Measurements from ENCODE around the gene ARPP19.

DNA sequence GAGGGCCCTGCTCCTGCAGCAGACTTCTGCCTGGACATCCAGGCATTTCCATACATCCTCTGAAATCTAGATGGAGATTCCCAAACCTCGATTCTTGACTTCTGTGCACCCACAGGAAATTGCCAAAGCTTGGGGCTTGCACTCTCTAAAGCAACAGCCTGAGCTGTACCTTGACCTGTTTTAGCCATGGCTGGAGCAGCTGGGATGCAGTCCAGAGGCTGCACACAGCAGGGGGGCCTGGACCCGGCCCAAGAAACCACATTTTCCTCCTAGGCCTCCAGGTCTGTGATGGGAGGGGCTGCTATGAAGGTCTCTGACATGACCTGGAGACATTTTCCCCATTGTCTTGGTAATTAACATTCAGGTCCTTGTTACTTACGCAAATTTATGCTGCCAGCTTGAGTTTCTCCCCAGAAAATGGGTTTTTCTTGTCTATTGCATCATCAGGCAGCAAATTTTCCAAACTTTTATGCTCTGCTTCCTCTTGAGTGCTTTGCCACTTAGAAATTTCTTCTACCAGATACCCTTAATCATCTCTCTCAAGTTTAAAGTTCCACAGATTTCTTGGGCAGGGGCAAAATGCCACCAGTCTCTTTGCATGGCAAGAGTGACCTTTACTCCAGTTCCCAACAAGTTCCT lies 28.3 kb downstream of the ARPP19 start:
- TF ChIP-seq SIN3A (IDR thresholded peaks at IDR 0.05; ENCODE audit: borderline replicate concordance in 2 of 2, control insufficient read depth in 1 of 2, low read depth in 2 of 2, low read length in 2 of 2) (no peak), ZNF3 (CRISPR knock-in tag; IDR thresholded peaks at IDR 0.05) (no peak), POLR2A (conservative IDR thresholded peaks at IDR 0.05) (no peak), GTF2F1 (IDR thresholded peaks at IDR 0.05; ENCODE audit: low read depth, low read length) (no peak), EZH2 (IDR thresholded peaks at IDR 0.05; ENCODE audit: borderline replicate concordance, low read depth, low read length) (no peak), NFRKB (IDR thresholded peaks at IDR 0.05; ENCODE audit: low read depth) (no peak), NR2C2 (CRISPR knock-in tag; IDR thresholded peaks at IDR 0.05) (no peak), NR2C2 (tag; IDR thresholded peaks at IDR 0.05) (no peak), YY1 (IDR thresholded peaks at IDR 0.05; ENCODE audit: borderline replicate concordance in 1 of 3, control insufficient read depth in 1 of 3, extremely low read depth in 1 of 3, insufficient read depth in 3 of 3, insufficient read length in 1 of 3, insufficient replicate concordance in 2 of 3, low read depth in 1 of 3, low read length in 2 of 3) (no peak)
- TF ChIP-seq, protein P1, sequence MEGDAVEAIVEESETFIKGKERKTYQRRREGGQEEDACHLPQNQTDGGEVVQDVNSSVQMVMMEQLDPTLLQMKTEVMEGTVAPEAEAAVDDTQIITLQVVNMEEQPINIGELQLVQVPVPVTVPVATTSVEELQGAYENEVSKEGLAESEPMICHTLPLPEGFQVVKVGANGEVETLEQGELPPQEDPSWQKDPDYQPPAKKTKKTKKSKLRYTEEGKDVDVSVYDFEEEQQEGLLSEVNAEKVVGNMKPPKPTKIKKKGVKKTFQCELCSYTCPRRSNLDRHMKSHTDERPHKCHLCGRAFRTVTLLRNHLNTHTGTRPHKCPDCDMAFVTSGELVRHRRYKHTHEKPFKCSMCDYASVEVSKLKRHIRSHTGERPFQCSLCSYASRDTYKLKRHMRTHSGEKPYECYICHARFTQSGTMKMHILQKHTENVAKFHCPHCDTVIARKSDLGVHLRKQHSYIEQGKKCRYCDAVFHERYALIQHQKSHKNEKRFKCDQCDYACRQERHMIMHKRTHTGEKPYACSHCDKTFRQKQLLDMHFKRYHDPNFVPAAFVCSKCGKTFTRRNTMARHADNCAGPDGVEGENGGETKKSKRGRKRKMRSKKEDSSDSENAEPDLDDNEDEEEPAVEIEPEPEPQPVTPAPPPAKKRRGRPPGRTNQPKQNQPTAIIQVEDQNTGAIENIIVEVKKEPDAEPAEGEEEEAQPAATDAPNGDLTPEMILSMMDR (IDR thresholded peaks at IDR 0.05 in 2 of 3, conservative IDR thresholded peaks at IDR 0.05 in 1 of 3; ENCODE audit: insufficient read depth in 2 of 3, low read depth in 1 of 3, low read length in 3 of 3) = no peak
- TF ChIP-seq, protein P2, sequence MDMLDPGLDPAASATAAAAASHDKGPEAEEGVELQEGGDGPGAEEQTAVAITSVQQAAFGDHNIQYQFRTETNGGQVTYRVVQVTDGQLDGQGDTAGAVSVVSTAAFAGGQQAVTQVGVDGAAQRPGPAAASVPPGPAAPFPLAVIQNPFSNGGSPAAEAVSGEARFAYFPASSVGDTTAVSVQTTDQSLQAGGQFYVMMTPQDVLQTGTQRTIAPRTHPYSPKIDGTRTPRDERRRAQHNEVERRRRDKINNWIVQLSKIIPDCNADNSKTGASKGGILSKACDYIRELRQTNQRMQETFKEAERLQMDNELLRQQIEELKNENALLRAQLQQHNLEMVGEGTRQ (CRISPR knock-in tag; IDR thresholded peaks at IDR 0.05) = no peak
- TF ChIP-seq, protein P3, sequence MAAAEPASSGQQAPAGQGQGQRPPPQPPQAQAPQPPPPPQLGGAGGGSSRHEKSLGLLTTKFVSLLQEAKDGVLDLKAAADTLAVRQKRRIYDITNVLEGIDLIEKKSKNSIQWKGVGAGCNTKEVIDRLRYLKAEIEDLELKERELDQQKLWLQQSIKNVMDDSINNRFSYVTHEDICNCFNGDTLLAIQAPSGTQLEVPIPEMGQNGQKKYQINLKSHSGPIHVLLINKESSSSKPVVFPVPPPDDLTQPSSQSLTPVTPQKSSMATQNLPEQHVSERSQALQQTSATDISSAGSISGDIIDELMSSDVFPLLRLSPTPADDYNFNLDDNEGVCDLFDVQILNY (CRISPR knock-in tag; IDR thresholded peaks at IDR 0.05) = no peak
- TF ChIP-seq, protein P4, sequence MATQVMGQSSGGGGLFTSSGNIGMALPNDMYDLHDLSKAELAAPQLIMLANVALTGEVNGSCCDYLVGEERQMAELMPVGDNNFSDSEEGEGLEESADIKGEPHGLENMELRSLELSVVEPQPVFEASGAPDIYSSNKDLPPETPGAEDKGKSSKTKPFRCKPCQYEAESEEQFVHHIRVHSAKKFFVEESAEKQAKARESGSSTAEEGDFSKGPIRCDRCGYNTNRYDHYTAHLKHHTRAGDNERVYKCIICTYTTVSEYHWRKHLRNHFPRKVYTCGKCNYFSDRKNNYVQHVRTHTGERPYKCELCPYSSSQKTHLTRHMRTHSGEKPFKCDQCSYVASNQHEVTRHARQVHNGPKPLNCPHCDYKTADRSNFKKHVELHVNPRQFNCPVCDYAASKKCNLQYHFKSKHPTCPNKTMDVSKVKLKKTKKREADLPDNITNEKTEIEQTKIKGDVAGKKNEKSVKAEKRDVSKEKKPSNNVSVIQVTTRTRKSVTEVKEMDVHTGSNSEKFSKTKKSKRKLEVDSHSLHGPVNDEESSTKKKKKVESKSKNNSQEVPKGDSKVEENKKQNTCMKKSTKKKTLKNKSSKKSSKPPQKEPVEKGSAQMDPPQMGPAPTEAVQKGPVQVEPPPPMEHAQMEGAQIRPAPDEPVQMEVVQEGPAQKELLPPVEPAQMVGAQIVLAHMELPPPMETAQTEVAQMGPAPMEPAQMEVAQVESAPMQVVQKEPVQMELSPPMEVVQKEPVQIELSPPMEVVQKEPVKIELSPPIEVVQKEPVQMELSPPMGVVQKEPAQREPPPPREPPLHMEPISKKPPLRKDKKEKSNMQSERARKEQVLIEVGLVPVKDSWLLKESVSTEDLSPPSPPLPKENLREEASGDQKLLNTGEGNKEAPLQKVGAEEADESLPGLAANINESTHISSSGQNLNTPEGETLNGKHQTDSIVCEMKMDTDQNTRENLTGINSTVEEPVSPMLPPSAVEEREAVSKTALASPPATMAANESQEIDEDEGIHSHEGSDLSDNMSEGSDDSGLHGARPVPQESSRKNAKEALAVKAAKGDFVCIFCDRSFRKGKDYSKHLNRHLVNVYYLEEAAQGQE (IDR thresholded peaks at IDR 0.05; ENCODE audit: borderline replicate concordance) = no peak
- TF ChIP-seq, protein P4 (CRISPR knock-in tag; IDR thresholded peaks at IDR 0.05; ENCODE audit: low read depth) = no peak
- TF ChIP-seq, protein P5, sequence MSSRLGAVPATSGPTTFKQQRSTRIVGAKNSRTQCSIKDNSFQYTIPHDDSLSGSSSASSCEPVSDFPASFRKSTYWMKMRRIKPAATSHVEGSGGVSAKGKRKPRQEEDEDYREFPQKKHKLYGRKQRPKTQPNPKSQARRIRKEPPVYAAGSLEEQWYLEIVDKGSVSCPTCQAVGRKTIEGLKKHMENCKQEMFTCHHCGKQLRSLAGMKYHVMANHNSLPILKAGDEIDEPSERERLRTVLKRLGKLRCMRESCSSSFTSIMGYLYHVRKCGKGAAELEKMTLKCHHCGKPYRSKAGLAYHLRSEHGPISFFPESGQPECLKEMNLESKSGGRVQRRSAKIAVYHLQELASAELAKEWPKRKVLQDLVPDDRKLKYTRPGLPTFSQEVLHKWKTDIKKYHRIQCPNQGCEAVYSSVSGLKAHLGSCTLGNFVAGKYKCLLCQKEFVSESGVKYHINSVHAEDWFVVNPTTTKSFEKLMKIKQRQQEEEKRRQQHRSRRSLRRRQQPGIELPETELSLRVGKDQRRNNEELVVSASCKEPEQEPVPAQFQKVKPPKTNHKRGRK (tag; IDR thresholded peaks at IDR 0.05) = no peak
- TF ChIP-seq, protein P6, sequence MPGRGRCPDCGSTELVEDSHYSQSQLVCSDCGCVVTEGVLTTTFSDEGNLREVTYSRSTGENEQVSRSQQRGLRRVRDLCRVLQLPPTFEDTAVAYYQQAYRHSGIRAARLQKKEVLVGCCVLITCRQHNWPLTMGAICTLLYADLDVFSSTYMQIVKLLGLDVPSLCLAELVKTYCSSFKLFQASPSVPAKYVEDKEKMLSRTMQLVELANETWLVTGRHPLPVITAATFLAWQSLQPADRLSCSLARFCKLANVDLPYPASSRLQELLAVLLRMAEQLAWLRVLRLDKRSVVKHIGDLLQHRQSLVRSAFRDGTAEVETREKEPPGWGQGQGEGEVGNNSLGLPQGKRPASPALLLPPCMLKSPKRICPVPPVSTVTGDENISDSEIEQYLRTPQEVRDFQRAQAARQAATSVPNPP (IDR thresholded peaks at IDR 0.05; ENCODE audit: borderline replicate concordance, insufficient read depth, insufficient read length) = no peak
